CD14-positive monocyte (primary cell): ENCODE results near the gene GPR17. TPM values are rescaled to one million over a fixed set of nuclear protein-coding genes. Genes with fewer than 3 reads are reported as not detected.

Experiments used
- DNase-seq, 3 donors: peaks; one replicate each; pipeline ENCODE4 v3.0.0-alpha.2; 2011 to 2022
- H2AFZ ChIP-seq: 2 replicates; pipeline ENCODE4 v1.6.0; 2012; ENCODE audit warnings: mild to moderate bottlenecking, low read depth, low read length, inconsistent platforms; ENCODE audit not compliant: insufficient read depth, poor library complexity, severe bottlenecking
- H3K27ac ChIP-seq, 2 donors: 1 replicate in 1 of 2; 2 replicates in 1 of 2; pipeline ENCODE4 v1.5.1; 2012 to 2013; ENCODE audit warnings: low read length in 2 of 2, control low read depth in 1 of 2, inconsistent platforms in 1 of 2, low read depth in 1 of 2, mild to moderate bottlenecking in 1 of 2
- H3K27me3 ChIP-seq, 2 donors: one replicate each; pipeline versions ENCODE4 v1.6.0 to v1.6.1; 2011 to 2013; ENCODE audit warnings: low read length in 2 of 2; ENCODE audit not compliant: control insufficient read depth in 2 of 2, insufficient read depth in 2 of 2
- H3K36me3 ChIP-seq, 2 donors: replicated peaks in 1 of 2; 1 replicate in 1 of 2; 2 replicates in 1 of 2; pipeline versions ENCODE4 v1.5.1 to v1.6.1; 2012 to 2013; ENCODE audit warnings: low read length in 2 of 2, control low read depth in 1 of 2, inconsistent platforms in 1 of 2, mild to moderate bottlenecking in 1 of 2; ENCODE audit not compliant: insufficient read depth in 2 of 2, control insufficient read depth in 1 of 2
- H3K4me1 ChIP-seq, 2 donors: 1 replicate in 1 of 2; 2 replicates in 1 of 2; pipeline versions ENCODE4 v1.5.1 to v1.6.1; 2012 to 2013; ENCODE audit warnings: low read length in 2 of 2, control low read depth in 1 of 2, inconsistent platforms in 1 of 2, mild to moderate bottlenecking in 1 of 2, moderate library complexity in 1 of 2; ENCODE audit not compliant: insufficient read depth in 2 of 2, control insufficient read depth in 1 of 2
- H3K4me2 ChIP-seq: replicated peaks from 2 replicates; pipeline ENCODE3; 2012; ENCODE audit warnings: low read length, moderate library complexity, mild to moderate bottlenecking; ENCODE audit not compliant: poor library complexity, severe bottlenecking; ENCODE audit errors: extremely low read depth
- H3K4me3 ChIP-seq, 3 experiments: fragments of 200-600 bp in 1 of 3; sonication (generic) in 1 of 3; replicated peaks in 1 of 3; 1 replicate in 2 of 3; 2 replicates in 1 of 3; pipeline ENCODE4 v1.5.1; 2011 to 2013; ENCODE audit warnings: low read length in 3 of 3, mild to moderate bottlenecking in 3 of 3, control low read depth in 2 of 3, low read depth in 2 of 3, inconsistent platforms in 1 of 3, moderate library complexity in 1 of 3
- H3K79me2 ChIP-seq: 2 replicates; pipeline ENCODE4 v1.6.0; 2012; ENCODE audit warnings: mild to moderate bottlenecking, control low read depth, inconsistent platforms, low read length, moderate library complexity; ENCODE audit not compliant: insufficient read depth
- H3K9ac ChIP-seq: 2 replicates; pipeline ENCODE4 v1.6.0; 2017; ENCODE audit warnings: low read length, mild to moderate bottlenecking; ENCODE audit not compliant: insufficient read depth, poor library complexity, severe bottlenecking
- H3K9me3 ChIP-seq, 2 donors: replicated peaks in 1 of 2; 1 replicate in 1 of 2; 2 replicates in 1 of 2; pipeline versions ENCODE4 v1.5.1 to v1.6.1; 2012 to 2013; ENCODE audit warnings: low read length in 2 of 2, control low read depth in 1 of 2; ENCODE audit not compliant: control insufficient read depth in 1 of 2, insufficient read depth in 1 of 2
- H4K20me1 ChIP-seq: 2 replicates; pipeline ENCODE4 v1.6.0; 2012; ENCODE audit warnings: mild to moderate bottlenecking, low read length, control low read depth, moderate library complexity; ENCODE audit not compliant: insufficient read depth
- H3K27ac Mint-ChIP-seq, 7 donors: one replicate each; pipeline ENCODE4 v1.8.0; 2020; ENCODE audit warnings: mild to moderate bottlenecking in 7 of 7, mixed read lengths in 7 of 7, moderate library complexity in 6 of 7, inconsistent platforms in 2 of 7
- H3K27me3 Mint-ChIP-seq, 3 donors: one replicate each; pipeline ENCODE4 v1.8.0; 2021 to 2022; ENCODE audit warnings: low read depth in 3 of 3, mild to moderate bottlenecking in 3 of 3, mixed read lengths in 3 of 3, moderate library complexity in 3 of 3, inconsistent platforms in 1 of 3
- H3K36me3 Mint-ChIP-seq, 2 donors: one replicate each; pipeline ENCODE4 v1.8.0; 2020; ENCODE audit warnings: mixed read lengths in 2 of 2, inconsistent platforms in 1 of 2, mild to moderate bottlenecking in 1 of 2
- H3K4me1 Mint-ChIP-seq: one replicate; pipeline ENCODE4 v1.8.0; 2020; ENCODE audit warnings: mild to moderate bottlenecking, mixed read lengths
- H3K4me3 Mint-ChIP-seq, 2 donors: one replicate each; pipeline ENCODE4 v1.8.0; 2020; ENCODE audit warnings: mild to moderate bottlenecking in 2 of 2, mixed read lengths in 2 of 2, moderate library complexity in 1 of 2
- H3K9me3 Mint-ChIP-seq, 7 donors: one replicate each; pipeline ENCODE4 v1.8.0; 2020 to 2022; ENCODE audit warnings: mixed read lengths in 7 of 7, mild to moderate bottlenecking in 6 of 7, moderate library complexity in 6 of 7, inconsistent platforms in 2 of 7
- CTCF ChIP-seq: fragments of 200-600 bp; IDR thresholded peaks from one replicate; pipeline ENCODE4 v1.8.0; 2022; ENCODE audit warnings: antibody characterized with exemption, mild to moderate bottlenecking
- WGBS: methylation state at CpG from one replicate; pipeline ENCODE4 v1.1.5; 2013; ENCODE audit warnings: missing lambda C conversion rate; ENCODE audit not compliant: insufficient coverage; 5-methylcytosine and 5-hydroxymethylcytosine counted together
- intact Hi-C, 2 donors: fragments of 100-400 bp; cut with micrococcal nuclease; formaldehyde crosslinking; loops; one replicate each; pipeline versions ENCODE4 v1.15.0 to v1.15.1; 2023
- polyA plus RNA-seq, 3 donors: library from polyadenylated mRNA; depleted of rRNA in 1 of 3; unstranded in 2 of 3; stranded (reverse) in 1 of 3; fragments of 300-500 nt in 2 of 3; fragments of >200 nt in 1 of 3; fragmentation: Illumina TruSeq in 2 of 3; gene quantifications; 1 replicate in 2 of 3; 2 replicates in 1 of 3; pipeline ENCODE4 v1.2.3, GENCODE V29; 2012 to 2021

The GPR17 gene
- polyA plus RNA-seq, 3 donors: 0.07 TPM; not detected in 2

DNA sequence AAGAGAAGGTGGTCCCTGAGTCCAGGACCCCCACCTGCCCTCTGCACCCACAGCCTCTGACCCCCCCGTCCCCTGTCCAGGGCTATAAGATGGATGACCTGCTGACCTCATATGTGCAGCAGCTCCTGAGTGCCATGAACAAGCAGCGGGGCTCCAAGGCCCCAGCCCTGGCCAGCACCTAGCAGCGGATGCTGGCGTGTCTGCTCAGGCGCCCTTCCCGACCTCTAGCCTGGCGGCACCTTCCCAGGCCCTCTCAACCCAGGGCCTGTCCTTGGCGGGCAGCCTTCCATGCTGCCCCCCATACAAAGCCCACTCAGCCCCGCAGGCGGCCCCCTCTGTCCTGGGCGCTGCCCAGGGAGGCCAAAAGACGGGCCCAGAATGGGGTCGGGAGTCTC is 8.7 kb upstream of the GPR17 start:
- peak overlapping the region; percentile 59 for H3K4me2 ChIP-seq
- H3K79me2 ChIP-seq: no peaks in the 10 kb centered on the region
- H3K27me3 ChIP-seq: no peaks in the 10 kb centered on the region
- H3K36me3 ChIP-seq: no peaks in the 10 kb centered on the region
- 99% methylated on average over 6 of the region's 13 CpGs for WGBS
- no peaks in the 10 kb centered on the region for H3K9me3 ChIP-seq
- H3K27ac ChIP-seq: peak overlapping the region; percentile 49 to 70
- DNase-seq: no peak
- H3K4me3 ChIP-seq: peak overlapping the region in 1 of 3 experiments; percentile 52
- TF ChIP-seq CTCF: no peak
- intact Hi-C loops: no loop called here
- peak overlapping the region; percentile 18 for H3K9ac ChIP-seq
- Mint-ChIP-seq H3K4me1 (peaks cover 59% of the 10 kb centered on the region), H3K9me3 (no peaks in the 10 kb centered on the region), H3K36me3 (peaks cover 2 to 10% of the 10 kb centered on the region in 2 donors), H3K4me3 (no peak overlapping the region), H3K27me3 (peaks cover 0 to 1% (median 0%) of the 10 kb centered on the region in 3 donors), H3K27ac (peak overlapping the region in 2 of 7 donors; percentile 14 to 26)
- H3K4me1 ChIP-seq: peaks cover 55 to 81% of the 10 kb centered on the region in 2 donors
- H4K20me1 ChIP-seq: no peaks in the 10 kb centered on the region
- peak overlapping the region; percentile 68 for H2AFZ ChIP-seq

GRCh38 chr2:127637725-127638252 is 8.2 kb upstream of the GPR17 start:
- peaks cover 56% of the 10 kb centered on the region for H3K4me1 Mint-ChIP-seq
- Histone ChIP-seq H3K4me2 (peak overlapping the region; percentile 59), H3K27ac (peak overlapping the region; percentile 49 to 70), H4K20me1 (no peaks in the 10 kb centered on the region), H3K4me3 (peak overlapping the region in 1 of 3 experiments; percentile 52), H3K36me3 (no peaks in the 10 kb centered on the region), H3K79me2 (no peaks in the 10 kb centered on the region), H3K9me3 (no peaks in the 10 kb centered on the region), H3K27me3 (no peaks in the 10 kb centered on the region), H3K9ac (peak overlapping the region; percentile 18), H3K4me1 (peaks cover 49 to 76% of the 10 kb centered on the region in 2 donors), H2AFZ (peak overlapping the region; percentile 68)
- peak overlapping the region in 5 of 7 donors; percentile 41 to 81 (median 75) for H3K27ac Mint-ChIP-seq
- DNase-seq: peak; percentile 44 to 63 (median 51)
- intact Hi-C loops: no loop called here
- WGBS: 38% methylated on average over 8 of the region's 8 CpGs
- no peak for TF ChIP-seq CTCF
- peaks cover 0 to 1% (median 0%) of the 10 kb centered on the region in 3 donors for H3K27me3 Mint-ChIP-seq
- no peaks in the 10 kb centered on the region for H3K9me3 Mint-ChIP-seq
- peaks cover 2 to 10% of the 10 kb centered on the region in 2 donors for H3K36me3 Mint-ChIP-seq
- H3K4me3 Mint-ChIP-seq: peak overlapping the region in 1 of 2 donors; percentile 82
